Mesendoderm (in vitro differentiated cells): ENCODE results near the gene NEU4.
"Not testable (repeated sequence)": the region's sequence is repeated elsewhere in the genome, so short reads cannot be mapped to it uniquely, and the experiment has no call there.

Experiments
- DNase-seq: peaks from one replicate; pipeline ENCODE4 v3.0.0; 2013
- H2AK5ac ChIP-seq: 2 replicates; pipeline ENCODE4 v1.6.1; 2013; ENCODE audit warnings: low read length, inconsistent platforms
- H2BK120ac ChIP-seq: 2 replicates; pipeline ENCODE4 v1.6.1; 2013; ENCODE audit warnings: low read depth, mild to moderate bottlenecking, low read length, moderate library complexity, mixed read lengths
- H2BK15ac ChIP-seq: replicated peaks from 2 replicates; pipeline ENCODE4 v1.6.1; 2013; ENCODE audit warnings: low read depth, mild to moderate bottlenecking, moderate library complexity
- H2BK5ac ChIP-seq: 2 replicates; pipeline ENCODE4 v1.6.1; 2013; ENCODE audit warnings: low read length, inconsistent platforms
- H3K18ac ChIP-seq: 2 replicates; pipeline ENCODE4 v1.6.1; 2013; ENCODE audit warnings: mild to moderate bottlenecking, low read length, mixed read lengths
- H3K23ac ChIP-seq: one replicate; pipeline ENCODE4 v1.6.1; 2013; ENCODE audit warnings: low read length
- H3K27ac ChIP-seq: 2 replicates; pipeline ENCODE4 v1.5.1; 2013; ENCODE audit warnings: low read depth, mild to moderate bottlenecking, inconsistent platforms, low read length, moderate library complexity
- H3K27me3 ChIP-seq: 2 replicates; pipeline ENCODE4 v1.6.1; 2013; ENCODE audit warnings: low read length, control low read depth, mild to moderate bottlenecking, inconsistent platforms; ENCODE audit not compliant: insufficient read depth, poor library complexity
- H3K36me3 ChIP-seq: 2 replicates; pipeline ENCODE4 v1.6.1; 2013; ENCODE audit warnings: low read length, inconsistent platforms; ENCODE audit not compliant: control insufficient read depth, insufficient read depth
- H3K4ac ChIP-seq: one replicate; pipeline ENCODE4 v1.6.1; 2013; ENCODE audit warnings: low read depth, mild to moderate bottlenecking, low read length, moderate library complexity
- H3K4me1 ChIP-seq: 2 replicates; pipeline ENCODE4 v1.6.1; 2013; ENCODE audit warnings: low read depth, low read length, inconsistent platforms; ENCODE audit not compliant: control insufficient read depth
- H3K4me2 ChIP-seq: 2 replicates; pipeline ENCODE4 v1.6.1; 2013; ENCODE audit warnings: low read length
- H3K4me3 ChIP-seq: 2 replicates; pipeline ENCODE4 v1.5.1; 2013; ENCODE audit warnings: mild to moderate bottlenecking, low read length
- H3K56ac ChIP-seq: one replicate; pipeline ENCODE4 v1.6.1; 2013; ENCODE audit warnings: low read length
- H3K79me1 ChIP-seq: 2 replicates; pipeline ENCODE4 v1.6.1; 2013; ENCODE audit warnings: low read length, inconsistent platforms
- H3K79me2 ChIP-seq: 2 replicates; pipeline ENCODE4 v1.6.1; 2013; ENCODE audit warnings: mild to moderate bottlenecking, low read length; ENCODE audit not compliant: control insufficient read depth, insufficient read depth
- H3K9ac ChIP-seq: 2 replicates; pipeline ENCODE4 v1.6.1; 2013; ENCODE audit warnings: low read length, inconsistent platforms
- H4K5ac ChIP-seq: one replicate; pipeline ENCODE4 v1.6.1; 2013; ENCODE audit warnings: low read length
- H4K8ac ChIP-seq: one replicate; pipeline ENCODE4 v1.6.1; 2013; ENCODE audit warnings: low read depth, mild to moderate bottlenecking, control low read depth, low read length, moderate library complexity
- WGBS: extraction: QIAGEN DNeasy Blood & Tissue Kit; methylation state at CpG from one replicate; pipeline ENCODE4 v1.1.7; 2013; ENCODE audit warnings: low lambda C conversion rate, missing lambda C conversion rate; ENCODE audit not compliant: insufficient coverage; ENCODE audit errors: extremely low coverage; 5-methylcytosine and 5-hydroxymethylcytosine counted together

NEU4 gene

DNA sequence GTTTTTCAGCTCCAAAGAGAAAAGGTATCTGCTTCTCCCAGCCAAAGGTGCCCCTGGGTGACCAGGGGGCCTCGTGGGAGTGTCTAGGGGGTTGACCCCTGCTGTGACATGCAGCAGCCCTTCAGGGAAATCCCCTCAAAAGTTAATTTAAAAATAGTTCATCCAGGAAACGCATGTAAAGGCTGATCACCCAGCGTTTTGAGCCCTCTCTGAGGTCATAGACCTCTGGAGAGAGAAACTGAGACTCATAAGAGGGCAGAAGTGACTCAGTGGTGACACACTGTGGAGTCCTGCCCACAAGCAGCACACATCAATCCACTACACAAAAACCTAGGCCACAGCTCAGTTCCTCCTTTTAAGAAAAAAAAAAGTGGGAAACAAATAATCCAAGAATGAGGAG is 20.4 kb upstream of the NEU4 start:
- Histone ChIP-seq H3K23ac (no peak overlapping the region), H2AK5ac (no peak overlapping the region), H4K5ac (no peak overlapping the region), H3K18ac (no peak overlapping the region), H2BK120ac (no peak overlapping the region), H3K27ac (no peak overlapping the region), H3K27me3 (no peaks in the 10 kb centered on the region), H3K36me3 (no peaks in the 10 kb centered on the region), H2BK15ac (no peak overlapping the region), H3K4me3 (no peak overlapping the region), H3K79me1 (no peaks in the 10 kb centered on the region), H3K4me1 (no peaks in the 10 kb centered on the region), H3K9ac (no peak overlapping the region), H3K4ac (no peak overlapping the region), H3K56ac (no peak overlapping the region), H4K8ac (no peak overlapping the region), H3K4me2 (no peak overlapping the region), H3K79me2 (no peaks in the 10 kb centered on the region), H2BK5ac (no peak overlapping the region)
- no CpG with 5 or more reads among the region's 3 CpGs for WGBS
- DNase-seq, result no peak

- not testable (repeated sequence) for H4K5ac ChIP-seq, H3K18ac ChIP-seq, H3K36me3 ChIP-seq, H3K27ac ChIP-seq, H2BK120ac ChIP-seq, H2BK15ac ChIP-seq, H3K4me2 ChIP-seq, H3K4me1 ChIP-seq, H3K79me2 ChIP-seq, H3K27me3 ChIP-seq, H3K79me1 ChIP-seq, H3K4me3 ChIP-seq, H3K9ac ChIP-seq, H4K8ac ChIP-seq, H3K56ac ChIP-seq, H3K4ac ChIP-seq, DNase-seq, H3K23ac ChIP-seq, H2BK5ac ChIP-seq, H2AK5ac ChIP-seq
- WGBS, result no CpG with 5 or more reads among the region's 3 CpGs
Observed at GRCh38 chr2:241791385-241791784, 17.6 kb upstream of the NEU4 start.

- no peak overlapping the region for H3K9ac ChIP-seq
- no peak overlapping the region for H2BK5ac ChIP-seq
- H3K18ac ChIP-seq, result no peak overlapping the region
- no peak overlapping the region for H4K5ac ChIP-seq
- no peaks in the 10 kb centered on the region for H3K4me1 ChIP-seq
- no peak overlapping the region for H3K4ac ChIP-seq
- no peak overlapping the region for H2AK5ac ChIP-seq
- H3K56ac ChIP-seq, result no peak overlapping the region
- no peaks in the 10 kb centered on the region for H3K79me1 ChIP-seq
- H2BK120ac ChIP-seq, result no peak overlapping the region
- 100% methylated on average over 2 of the region's 5 CpGs for WGBS
- no peaks in the 10 kb centered on the region for H3K36me3 ChIP-seq
- no peak overlapping the region for H2BK15ac ChIP-seq
- no peak overlapping the region for H3K4me3 ChIP-seq
- H3K27ac ChIP-seq, result no peak overlapping the region
- no peak overlapping the region for H3K23ac ChIP-seq
- H3K79me2 ChIP-seq, result no peaks in the 10 kb centered on the region
- H3K4me2 ChIP-seq, result no peak overlapping the region
- no peak for DNase-seq
- no peak overlapping the region for H4K8ac ChIP-seq
- no peaks in the 10 kb centered on the region for H3K27me3 ChIP-seq
Observed at GRCh38 chr2:241793385-241793784, 15.6 kb upstream of the NEU4 start.

- Histone ChIP-seq H2BK5ac (no peak overlapping the region), H3K4ac (no peak overlapping the region), H4K8ac (no peak overlapping the region), H3K79me2 (no peaks in the 10 kb centered on the region), H3K23ac (no peak overlapping the region), H3K4me3 (no peak overlapping the region), H3K4me1 (no peaks in the 10 kb centered on the region), H3K18ac (no peak overlapping the region), H3K56ac (no peak overlapping the region), H3K4me2 (no peak overlapping the region), H2BK120ac (no peak overlapping the region), H3K27ac (no peak overlapping the region), H2BK15ac (no peak overlapping the region), H4K5ac (no peak overlapping the region), H3K79me1 (no peaks in the 10 kb centered on the region), H3K9ac (no peak overlapping the region), H2AK5ac (no peak overlapping the region), H3K36me3 (no peaks in the 10 kb centered on the region), H3K27me3 (no peaks in the 10 kb centered on the region)
- DNase-seq, result no peak
- WGBS, result no CpG with 5 or more reads among the region's 10 CpGs
Observed at GRCh38 chr2:241794250-241794823, 14.7 kb upstream of the NEU4 start.

DNA sequence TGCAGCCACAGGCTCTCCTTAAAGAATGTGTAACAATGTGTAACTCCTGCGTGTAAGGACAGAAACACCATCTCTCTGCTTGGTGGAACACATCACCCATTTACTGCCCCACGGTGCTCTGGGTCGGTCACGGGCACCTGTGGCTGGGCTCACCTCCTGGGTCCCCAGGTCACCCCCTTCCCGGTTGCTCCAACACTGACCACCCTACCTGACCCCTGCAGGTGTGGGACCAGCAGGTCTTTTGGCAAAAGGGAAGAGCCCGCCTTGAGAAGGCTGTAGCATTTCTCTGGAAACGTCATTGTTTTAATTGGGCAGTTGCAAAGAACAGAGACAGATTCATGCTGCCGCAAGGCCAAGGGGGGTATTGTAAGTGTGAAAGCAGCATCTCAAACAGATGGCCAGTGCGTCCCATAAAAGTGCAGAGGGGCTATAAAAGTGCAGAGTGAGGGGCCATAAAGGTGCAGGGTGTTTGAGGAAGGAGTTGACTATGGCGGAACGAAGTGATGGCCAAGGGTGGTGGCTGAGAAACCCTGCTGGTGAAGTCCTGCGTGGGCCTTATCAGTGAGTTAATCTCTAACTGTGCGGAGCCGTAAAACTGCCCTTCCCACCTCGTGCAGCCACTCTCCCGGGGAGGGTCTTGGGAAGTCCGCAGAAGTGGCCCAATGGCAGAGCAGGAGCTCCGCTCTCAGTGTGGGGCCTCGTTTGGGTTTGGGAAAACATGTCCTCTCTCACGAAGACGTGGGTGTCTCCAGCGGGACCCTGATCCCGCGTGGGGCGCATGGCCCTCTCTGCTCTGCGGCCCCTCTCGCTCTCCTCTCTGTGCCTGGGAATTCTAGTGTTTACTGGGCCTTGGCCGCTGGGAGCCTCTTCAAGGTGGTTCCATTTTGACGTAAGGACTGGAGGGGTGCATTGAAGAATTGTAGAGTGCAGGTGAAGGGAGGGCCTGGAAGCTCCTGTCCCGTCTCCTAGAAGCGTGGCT is 13.7 kb upstream of the NEU4 start:
- no peak overlapping the region for H3K4me3 ChIP-seq
- no peaks in the 10 kb centered on the region for H3K4me1 ChIP-seq
- no peak overlapping the region for H2BK120ac ChIP-seq
- no peak overlapping the region for H3K27ac ChIP-seq
- H3K4me2 ChIP-seq, result no peak overlapping the region
- no peaks in the 10 kb centered on the region for H3K79me1 ChIP-seq
- no peak overlapping the region for H4K8ac ChIP-seq
- H3K23ac ChIP-seq, result no peak overlapping the region
- no peak overlapping the region for H2AK5ac ChIP-seq
- H3K4ac ChIP-seq, result no peak overlapping the region
- no peak overlapping the region for H2BK5ac ChIP-seq
- H3K27me3 ChIP-seq, result no peaks in the 10 kb centered on the region
- H3K9ac ChIP-seq, result no peak overlapping the region
- no peak overlapping the region for H3K18ac ChIP-seq
- H3K56ac ChIP-seq, result no peak overlapping the region
- WGBS, result no CpG with 5 or more reads among the region's 31 CpGs
- H3K79me2 ChIP-seq, result no peaks in the 10 kb centered on the region
- no peak for DNase-seq
- H2BK15ac ChIP-seq, result no peak overlapping the region
- H4K5ac ChIP-seq, result no peak overlapping the region
- no peaks in the 10 kb centered on the region for H3K36me3 ChIP-seq
